ENCODE data around the gene ARHGAP10. TPM values are rescaled to one million over a fixed set of nuclear protein-coding genes. Genes with fewer than 3 reads are reported as not detected.
A peak's percentile ranks its signal among the peaks of the same experiment; 100 is the strongest.

The ARHGAP10 gene
- polyA plus RNA-seq, 1 experiment: 31.1 TPM

DNA sequence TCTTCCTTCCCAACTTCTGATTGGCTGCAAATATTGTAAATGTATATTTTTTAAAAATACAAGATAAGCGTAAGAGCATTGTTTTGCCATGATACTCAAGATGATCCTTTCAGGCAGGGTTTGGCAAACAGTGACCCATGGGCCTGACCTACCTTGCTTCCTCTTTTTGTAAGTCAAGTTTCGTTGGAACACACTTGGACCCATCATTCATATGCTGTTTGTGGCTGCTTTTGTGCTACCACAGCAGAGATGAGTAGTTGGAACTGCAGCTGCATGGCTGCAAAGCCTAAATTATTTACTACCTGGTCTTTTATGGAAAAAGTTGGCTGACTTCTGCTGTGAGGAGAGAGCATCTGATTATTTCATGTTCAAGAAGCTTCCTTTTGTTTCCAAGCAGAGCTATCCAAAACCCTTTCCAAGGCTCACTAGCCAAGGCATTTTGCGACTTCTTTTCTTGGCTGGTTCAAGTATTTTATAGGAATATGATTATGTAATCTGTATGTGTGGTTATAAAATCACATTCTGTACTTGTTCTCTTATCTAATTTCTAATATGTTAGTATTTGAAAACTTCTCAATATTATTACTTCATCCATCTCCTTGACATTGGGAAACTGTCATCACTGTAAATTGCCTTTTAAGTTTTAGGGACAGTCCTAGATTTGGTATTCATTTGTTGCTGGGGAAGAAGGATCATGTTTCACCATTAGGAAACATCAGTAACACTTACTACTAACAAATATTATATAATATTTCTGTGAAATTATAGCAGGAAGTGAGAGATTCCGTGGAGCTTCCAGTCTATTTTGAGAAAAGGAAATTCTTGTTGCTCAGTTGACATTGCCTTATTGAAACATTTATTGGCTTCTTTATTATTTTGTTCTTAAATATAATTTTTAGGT is 109.2 kb downstream of the ARHGAP10 start:
- Histone ChIP-seq H3K27ac (ENCODE audit: low read depth, low read length) (no peak overlapping the region), H3K9me3 (ENCODE audit: control insufficient read depth, insufficient read depth, low read length) (no peaks in the 10 kb centered on the region), H3K27me3 (ENCODE audit: control insufficient read depth, insufficient read depth, low read length) (no peaks in the 10 kb centered on the region), H3K4me3 (ENCODE audit: low read depth, low read length) (no peak overlapping the region)
- TF ChIP-seq, protein P1, sequence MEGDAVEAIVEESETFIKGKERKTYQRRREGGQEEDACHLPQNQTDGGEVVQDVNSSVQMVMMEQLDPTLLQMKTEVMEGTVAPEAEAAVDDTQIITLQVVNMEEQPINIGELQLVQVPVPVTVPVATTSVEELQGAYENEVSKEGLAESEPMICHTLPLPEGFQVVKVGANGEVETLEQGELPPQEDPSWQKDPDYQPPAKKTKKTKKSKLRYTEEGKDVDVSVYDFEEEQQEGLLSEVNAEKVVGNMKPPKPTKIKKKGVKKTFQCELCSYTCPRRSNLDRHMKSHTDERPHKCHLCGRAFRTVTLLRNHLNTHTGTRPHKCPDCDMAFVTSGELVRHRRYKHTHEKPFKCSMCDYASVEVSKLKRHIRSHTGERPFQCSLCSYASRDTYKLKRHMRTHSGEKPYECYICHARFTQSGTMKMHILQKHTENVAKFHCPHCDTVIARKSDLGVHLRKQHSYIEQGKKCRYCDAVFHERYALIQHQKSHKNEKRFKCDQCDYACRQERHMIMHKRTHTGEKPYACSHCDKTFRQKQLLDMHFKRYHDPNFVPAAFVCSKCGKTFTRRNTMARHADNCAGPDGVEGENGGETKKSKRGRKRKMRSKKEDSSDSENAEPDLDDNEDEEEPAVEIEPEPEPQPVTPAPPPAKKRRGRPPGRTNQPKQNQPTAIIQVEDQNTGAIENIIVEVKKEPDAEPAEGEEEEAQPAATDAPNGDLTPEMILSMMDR (IDR thresholded peaks at IDR 0.05; ENCODE audit: low read depth, low read length): no peak
- DNase-seq (ENCODE audit: low read depth, low spot score): no peak
- ChIA-PET CTCF (interaction anchor here (0.8 to 9.5 kb wide), 3 partner anchors 26 to 133 kb away, joined by 3 to 68 read pairs (median 4); partner anchors contain the start of gene ARHGAP10), POLR2A (no interaction called here)

DNA sequence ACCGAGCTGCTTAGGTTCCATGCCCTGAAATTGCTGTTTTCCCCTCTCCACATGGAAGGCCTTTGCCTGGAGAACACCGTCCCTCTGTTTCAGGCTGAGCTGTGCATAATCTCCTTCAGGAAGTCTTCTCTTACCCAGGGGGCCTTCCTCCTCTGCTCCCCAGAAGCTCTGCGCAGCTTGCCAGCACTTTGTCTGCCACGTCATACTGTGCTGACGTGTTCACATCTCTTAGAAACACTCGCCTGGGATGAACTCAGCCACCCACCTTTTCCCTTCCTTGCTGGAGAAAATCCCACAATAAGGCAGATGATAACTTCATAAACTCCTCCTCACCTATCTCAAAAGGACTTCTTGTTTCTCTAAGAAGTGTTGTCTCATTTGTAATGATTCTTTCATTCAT is 110.7 kb downstream of the ARHGAP10 start:
- POLR2A ChIA-PET: no interaction called here
- Histone ChIP-seq H3K9me3 (ENCODE audit: control insufficient read depth, insufficient read depth, low read length) (no peaks in the 10 kb centered on the region), H3K4me3 (ENCODE audit: low read depth, low read length) (no peak overlapping the region), H3K27me3 (ENCODE audit: control insufficient read depth, insufficient read depth, low read length) (no peaks in the 10 kb centered on the region), H3K27ac (ENCODE audit: low read depth, low read length) (peak overlapping the region; percentile 33)
- TF ChIP-seq, protein P1 (IDR thresholded peaks at IDR 0.05; ENCODE audit: low read depth, low read length): no peak
- CTCF ChIA-PET: interaction anchor here (9.5 kb wide), 1 partner anchor 25 kb away, joined by 68 read pairs; no protein-coding TSS in a partner anchor
- no peak for DNase-seq (ENCODE audit: low read depth, low spot score)

DNA sequence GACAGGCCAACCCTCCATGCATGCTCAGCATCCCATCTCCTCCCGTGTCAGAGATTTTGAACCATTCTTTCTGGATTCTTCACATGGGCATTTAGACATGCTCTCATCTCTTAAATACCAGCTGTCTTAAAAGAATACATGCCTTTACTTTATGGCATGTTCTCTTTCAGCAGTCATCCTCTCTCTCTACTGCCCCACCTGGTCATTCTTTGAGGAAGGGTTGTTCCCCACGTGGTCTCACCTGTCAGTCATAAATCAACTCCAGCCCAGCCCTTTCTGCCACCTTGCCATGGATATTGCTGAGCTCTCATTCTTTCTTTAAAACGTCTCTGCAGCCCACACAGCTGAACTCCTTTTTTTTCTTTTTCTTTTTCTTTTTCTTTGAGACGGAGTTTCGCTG is 111.3 kb downstream of the ARHGAP10 start:
- ChIA-PET CTCF (interaction anchor here (0.6 to 9.5 kb wide), 2 partner anchors 24 to 134 kb away, joined by 3 to 68 read pairs; no protein-coding TSS in a partner anchor), POLR2A (no interaction called here)
- Histone ChIP-seq H3K9me3 (ENCODE audit: control insufficient read depth, insufficient read depth, low read length) (no peaks in the 10 kb centered on the region), H3K27me3 (ENCODE audit: control insufficient read depth, insufficient read depth, low read length) (no peaks in the 10 kb centered on the region), H3K4me3 (ENCODE audit: low read depth, low read length) (no peak overlapping the region), H3K27ac (ENCODE audit: low read depth, low read length) (no peak overlapping the region)
- DNase-seq (ENCODE audit: low read depth, low spot score): no peak
- TF ChIP-seq, protein P1 (IDR thresholded peaks at IDR 0.05; ENCODE audit: low read depth, low read length): peak; percentile 16; the same call in 1 of the 2 replicates

DNA sequence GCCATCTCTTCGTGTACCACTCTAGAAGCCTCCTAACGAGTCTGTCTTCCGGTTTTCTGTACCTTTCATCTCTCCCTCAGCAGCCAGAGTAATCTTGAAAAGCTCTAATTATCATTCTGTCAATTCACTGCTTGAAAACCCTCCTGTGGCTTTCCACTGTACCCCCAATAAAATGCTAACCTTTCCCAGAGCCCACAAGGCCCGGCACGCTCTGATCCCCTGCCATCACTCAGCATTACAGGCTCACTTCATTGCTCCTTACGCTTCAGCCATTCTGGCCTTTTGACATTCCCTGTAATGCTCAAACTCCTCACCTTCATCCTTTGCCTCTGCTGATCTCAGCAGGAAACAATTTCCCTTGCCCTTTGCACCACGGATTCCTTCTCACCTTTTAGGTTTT is 112.9 kb downstream of the ARHGAP10 start:
- Histone ChIP-seq H3K4me3 (ENCODE audit: low read depth, low read length) (no peak overlapping the region), H3K27ac (ENCODE audit: low read depth, low read length) (no peak overlapping the region), H3K9me3 (ENCODE audit: control insufficient read depth, insufficient read depth, low read length) (no peaks in the 10 kb centered on the region), H3K27me3 (ENCODE audit: control insufficient read depth, insufficient read depth, low read length) (no peaks in the 10 kb centered on the region)
- no peak for DNase-seq (ENCODE audit: low read depth, low spot score)
- TF ChIP-seq, protein P1 (IDR thresholded peaks at IDR 0.05; ENCODE audit: low read depth, low read length): no peak
- ChIA-PET POLR2A (no interaction called here), CTCF (interaction anchor here (0.6 to 9.1 kb wide), 2 partner anchors 20 to 76 kb away, joined by 4 to 106 read pairs; no protein-coding TSS in a partner anchor)
